ENCODE results near the gene CD96.

DNA sequence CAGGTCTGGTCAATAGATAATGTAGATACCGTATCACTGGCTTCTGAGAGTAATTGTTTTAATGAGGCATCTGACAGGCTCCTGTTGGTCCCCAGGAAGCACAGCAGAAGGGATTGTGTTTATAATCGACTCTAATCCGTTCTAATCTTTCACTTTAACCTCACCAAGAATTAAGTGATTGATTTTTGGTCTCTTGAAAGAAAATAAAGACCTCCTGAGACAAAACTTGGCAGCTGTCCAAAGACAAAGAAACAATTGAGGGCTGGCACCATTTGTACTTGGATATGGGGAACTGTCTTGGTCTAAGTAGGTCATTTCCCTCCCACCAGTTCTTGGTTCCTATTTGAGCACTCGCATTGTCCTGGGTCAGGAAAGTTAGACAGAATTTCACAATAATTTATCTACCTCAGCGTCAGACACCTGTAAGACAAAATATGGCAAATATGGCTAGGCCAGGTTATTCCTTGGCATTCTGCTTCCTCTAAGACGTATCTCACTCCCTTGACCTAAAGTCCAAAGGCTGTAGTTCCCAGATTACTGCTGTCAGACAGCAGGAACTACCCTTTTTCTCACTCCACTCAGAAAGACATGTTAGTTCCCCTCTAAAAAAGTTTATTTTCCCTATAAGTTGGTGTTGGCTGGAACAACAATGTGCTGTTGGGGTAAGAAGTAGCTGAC is 22.7 kb upstream of the CD96 start:
- TF ChIP-seq, protein P1, sequence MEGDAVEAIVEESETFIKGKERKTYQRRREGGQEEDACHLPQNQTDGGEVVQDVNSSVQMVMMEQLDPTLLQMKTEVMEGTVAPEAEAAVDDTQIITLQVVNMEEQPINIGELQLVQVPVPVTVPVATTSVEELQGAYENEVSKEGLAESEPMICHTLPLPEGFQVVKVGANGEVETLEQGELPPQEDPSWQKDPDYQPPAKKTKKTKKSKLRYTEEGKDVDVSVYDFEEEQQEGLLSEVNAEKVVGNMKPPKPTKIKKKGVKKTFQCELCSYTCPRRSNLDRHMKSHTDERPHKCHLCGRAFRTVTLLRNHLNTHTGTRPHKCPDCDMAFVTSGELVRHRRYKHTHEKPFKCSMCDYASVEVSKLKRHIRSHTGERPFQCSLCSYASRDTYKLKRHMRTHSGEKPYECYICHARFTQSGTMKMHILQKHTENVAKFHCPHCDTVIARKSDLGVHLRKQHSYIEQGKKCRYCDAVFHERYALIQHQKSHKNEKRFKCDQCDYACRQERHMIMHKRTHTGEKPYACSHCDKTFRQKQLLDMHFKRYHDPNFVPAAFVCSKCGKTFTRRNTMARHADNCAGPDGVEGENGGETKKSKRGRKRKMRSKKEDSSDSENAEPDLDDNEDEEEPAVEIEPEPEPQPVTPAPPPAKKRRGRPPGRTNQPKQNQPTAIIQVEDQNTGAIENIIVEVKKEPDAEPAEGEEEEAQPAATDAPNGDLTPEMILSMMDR (conservative IDR thresholded peaks at IDR 0.05; ENCODE audit: low read depth in 2 of 2): no peak
- TF ChIP-seq EZH2 (IDR thresholded peaks at IDR 0.05; ENCODE audit: low read depth, unreplicated experiment): no peak

Data from GM23338 (cell line).